HepG2 (cell line): Measurements from ENCODE around the gene AGRN. TPM values are rescaled to one million over a fixed set of nuclear protein-coding genes. Genes with fewer than 3 reads are reported as not detected.
A peak's percentile ranks its signal among the peaks of the same experiment; 100 is the strongest.

Experiments used
- HCFC1 ChIP-seq: fragments of 150-350 bp; IDR thresholded peaks from 2 replicates; pipeline ENCODE4 v1.6.1; 2014; ENCODE audit warnings: low read depth, low read length
- HOXA5 ChIP-seq: sonication (generic); formaldehyde crosslinking; IDR thresholded peaks from 2 replicates; pipeline ENCODE4 v1.4.0; 2020; ENCODE audit warnings: missing genetic modification reagents
- KDM6A ChIP-seq: IDR thresholded peaks from 2 replicates; pipeline ENCODE4 v1.6.1; 2016; ENCODE audit warnings: low read depth
- MAF1 ChIP-seq: sonication (generic); formaldehyde crosslinking; IDR thresholded peaks from 2 replicates; pipeline ENCODE4 v1.5.0; 2020; ENCODE audit warnings: missing genetic modification reagents, borderline replicate concordance
- MTF2 ChIP-seq: sonication (generic); formaldehyde crosslinking; IDR thresholded peaks from 2 replicates; pipeline ENCODE4 v1.5.0; 2020; ENCODE audit warnings: missing genetic modification reagents, borderline replicate concordance
- NR2F1 ChIP-seq, 2 experiments: fragments of 450-650 bp in 1 of 2; formaldehyde crosslinking in 1 of 2; IDR thresholded peaks; 2 replicates each; pipeline versions ENCODE4 v1.5.0 to v1.6.1; 2016 to 2020; ENCODE audit warnings: mild to moderate bottlenecking in 1 of 2, missing compliant biosample characterization in 1 of 2, missing genetic modification reagents in 1 of 2, moderate library complexity in 1 of 2
- NR2F2 ChIP-seq: IDR thresholded peaks from 2 replicates; pipeline ENCODE4 v1.6.1; 2012; ENCODE audit warnings: low read depth, inconsistent platforms, borderline replicate concordance
- PTBP1 ChIP-seq: fragments of 200-400 bp; formaldehyde crosslinking; IDR thresholded peaks from 2 replicates; pipeline ENCODE4 v1.6.1; 2018; ENCODE audit warnings: low read length, low read depth; ENCODE audit not compliant: poor library complexity, severe bottlenecking
- ZFX ChIP-seq: sonication (generic); formaldehyde crosslinking; IDR thresholded peaks from 2 replicates; pipeline ENCODE4 v1.4.0; 2020; ENCODE audit warnings: mild to moderate bottlenecking, low read depth, missing genetic modification reagents, moderate library complexity
- ZNF264 ChIP-seq: sonication (generic); formaldehyde crosslinking; IDR thresholded peaks from 2 replicates; pipeline ENCODE4 v1.4.0; 2020; ENCODE audit warnings: missing genetic modification reagents
- ZNF296 ChIP-seq: sonication (generic); formaldehyde crosslinking; conservative IDR thresholded peaks from 2 replicates; pipeline ENCODE4 v1.5.0; 2020; ENCODE audit warnings: mild to moderate bottlenecking, missing genetic modification reagents
- ZNF468 ChIP-seq: sonication (generic); formaldehyde crosslinking; IDR thresholded peaks from 2 replicates; pipeline ENCODE4 v1.8.0; 2022; ENCODE audit warnings: mild to moderate bottlenecking, moderate library complexity, missing genetic modification reagents
- ZNF552 ChIP-seq: sonication (generic); formaldehyde crosslinking; IDR thresholded peaks from 2 replicates; pipeline ENCODE4 v1.9.0; 2022; ENCODE audit warnings: missing genetic modification reagents, mild to moderate bottlenecking, borderline replicate concordance
- ZNF572 ChIP-seq: sonication (generic); formaldehyde crosslinking; IDR thresholded peaks from 2 replicates; pipeline ENCODE4 v1.5.1; 2020; ENCODE audit warnings: mild to moderate bottlenecking, missing genetic modification reagents
- ZNF660 ChIP-seq: sonication (generic); formaldehyde crosslinking; IDR thresholded peaks from 2 replicates; pipeline ENCODE4 v1.5.1; 2020; ENCODE audit warnings: mild to moderate bottlenecking, low read depth, missing genetic modification reagents, borderline replicate concordance
- polyA plus RNA-seq, 8 experiments: library from polyadenylated mRNA; depleted of rRNA in 3 of 8; stranded (reverse) in 7 of 8; unstranded in 1 of 8; fragments of >200 nt; fragmentation: Illumina TruSeq in 4 of 8; extraction: Trizol in 4 of 8; gene quantifications; 2 replicates each; pipeline versions ENCODE4 v1.2.1 to v1.2.3, GENCODE V29; 2011 to 2016; ENCODE audit warnings: low read depth in 4 of 8, missing spikeins in 1 of 8, mixed read lengths in 1 of 8; ENCODE audit not compliant: insufficient read depth in 1 of 8
- total RNA-seq, 5 experiments: library from RNA; depleted of rRNA; stranded (reverse); fragments of >200 nt; fragmentation: Illumina TruSeq; extraction: Trizol; gene quantifications; 2 replicates each; pipeline ENCODE4 v1.2.3, GENCODE V29; 2016; ENCODE audit warnings: low read depth in 1 of 5
- TF ChIP-seq, protein P1 (sequence below): sonication (generic); formaldehyde crosslinking; IDR thresholded peaks from 2 replicates; pipeline ENCODE4 v1.4.0; 2020; ENCODE audit warnings: missing genetic modification reagents, borderline replicate concordance
- TF ChIP-seq, protein P2 (sequence below): IDR thresholded peaks from 2 replicates; pipeline ENCODE4 v1.6.1; 2012; ENCODE audit warnings: low read length, improper control_type of control experiment
- TF ChIP-seq, protein P3 (sequence below): sonication (generic); formaldehyde crosslinking; IDR thresholded peaks from 2 replicates; pipeline ENCODE4 v1.8.0; 2022; ENCODE audit warnings: missing genetic modification reagents, low read depth, mild to moderate bottlenecking, borderline replicate concordance
- TF ChIP-seq, protein P4 (sequence below): sonication (generic); formaldehyde crosslinking; IDR thresholded peaks from 2 replicates; pipeline ENCODE4 v1.4.0; 2020; ENCODE audit warnings: low read depth, missing genetic modification reagents

AGRN gene
- total and polyA plus RNA-seq, 2 of the 13 experiments (the other 11 are each of a cell fraction or from before 2014, with no cell fraction given), result 29.8 to 65.2 TPM

DNA sequence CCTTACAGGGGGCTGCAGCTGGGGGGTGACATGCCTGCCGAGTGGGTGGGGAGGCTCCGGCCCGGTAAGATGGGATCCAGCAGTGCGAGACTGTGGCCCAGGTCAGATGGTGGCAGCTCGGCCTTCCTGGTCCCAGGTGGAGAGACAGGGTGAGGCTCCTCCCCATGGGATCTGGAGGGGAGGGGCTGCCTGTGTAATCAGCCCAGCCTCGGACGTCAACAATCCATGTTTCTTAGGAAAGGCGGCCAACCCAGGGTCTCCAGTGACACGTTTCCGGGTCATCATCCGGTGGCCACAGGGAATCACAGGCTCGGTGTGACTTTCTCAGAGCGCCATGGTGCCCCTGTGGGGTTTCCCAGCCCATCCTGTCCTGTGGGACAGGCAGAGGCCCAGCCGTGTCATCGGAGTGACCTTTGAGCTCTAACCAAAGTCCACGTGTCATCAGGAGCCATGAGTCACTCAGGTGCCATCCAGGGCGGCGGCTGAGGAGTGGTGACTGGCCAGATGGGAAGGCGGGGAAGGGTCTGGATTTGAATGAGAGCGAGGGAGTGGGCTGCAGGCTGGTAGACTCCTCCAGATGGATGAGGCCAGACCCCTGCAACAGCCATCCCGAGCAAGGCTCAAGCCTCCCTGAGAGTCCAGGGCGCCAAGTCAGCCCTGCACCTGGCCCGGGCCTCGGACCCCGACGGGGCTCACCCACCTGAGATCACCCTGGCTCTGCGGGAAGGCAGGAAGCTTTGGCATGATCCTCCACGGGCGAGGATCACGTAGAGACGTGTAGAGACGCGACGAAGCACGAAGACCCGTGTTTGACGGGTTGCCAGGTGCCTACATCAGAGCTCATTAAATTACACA lies 13.4 kb upstream of the AGRN start (continued):
- TF ChIP-seq, protein P1, sequence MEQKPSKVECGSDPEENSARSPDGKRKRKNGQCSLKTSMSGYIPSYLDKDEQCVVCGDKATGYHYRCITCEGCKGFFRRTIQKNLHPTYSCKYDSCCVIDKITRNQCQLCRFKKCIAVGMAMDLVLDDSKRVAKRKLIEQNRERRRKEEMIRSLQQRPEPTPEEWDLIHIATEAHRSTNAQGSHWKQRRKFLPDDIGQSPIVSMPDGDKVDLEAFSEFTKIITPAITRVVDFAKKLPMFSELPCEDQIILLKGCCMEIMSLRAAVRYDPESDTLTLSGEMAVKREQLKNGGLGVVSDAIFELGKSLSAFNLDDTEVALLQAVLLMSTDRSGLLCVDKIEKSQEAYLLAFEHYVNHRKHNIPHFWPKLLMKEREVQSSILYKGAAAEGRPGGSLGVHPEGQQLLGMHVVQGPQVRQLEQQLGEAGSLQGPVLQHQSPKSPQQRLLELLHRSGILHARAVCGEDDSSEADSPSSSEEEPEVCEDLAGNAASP (CRISPR knock-in tag), result peak; percentile 60; the same call in 1 of the 2 replicates
- TF ChIP-seq, protein P2, sequence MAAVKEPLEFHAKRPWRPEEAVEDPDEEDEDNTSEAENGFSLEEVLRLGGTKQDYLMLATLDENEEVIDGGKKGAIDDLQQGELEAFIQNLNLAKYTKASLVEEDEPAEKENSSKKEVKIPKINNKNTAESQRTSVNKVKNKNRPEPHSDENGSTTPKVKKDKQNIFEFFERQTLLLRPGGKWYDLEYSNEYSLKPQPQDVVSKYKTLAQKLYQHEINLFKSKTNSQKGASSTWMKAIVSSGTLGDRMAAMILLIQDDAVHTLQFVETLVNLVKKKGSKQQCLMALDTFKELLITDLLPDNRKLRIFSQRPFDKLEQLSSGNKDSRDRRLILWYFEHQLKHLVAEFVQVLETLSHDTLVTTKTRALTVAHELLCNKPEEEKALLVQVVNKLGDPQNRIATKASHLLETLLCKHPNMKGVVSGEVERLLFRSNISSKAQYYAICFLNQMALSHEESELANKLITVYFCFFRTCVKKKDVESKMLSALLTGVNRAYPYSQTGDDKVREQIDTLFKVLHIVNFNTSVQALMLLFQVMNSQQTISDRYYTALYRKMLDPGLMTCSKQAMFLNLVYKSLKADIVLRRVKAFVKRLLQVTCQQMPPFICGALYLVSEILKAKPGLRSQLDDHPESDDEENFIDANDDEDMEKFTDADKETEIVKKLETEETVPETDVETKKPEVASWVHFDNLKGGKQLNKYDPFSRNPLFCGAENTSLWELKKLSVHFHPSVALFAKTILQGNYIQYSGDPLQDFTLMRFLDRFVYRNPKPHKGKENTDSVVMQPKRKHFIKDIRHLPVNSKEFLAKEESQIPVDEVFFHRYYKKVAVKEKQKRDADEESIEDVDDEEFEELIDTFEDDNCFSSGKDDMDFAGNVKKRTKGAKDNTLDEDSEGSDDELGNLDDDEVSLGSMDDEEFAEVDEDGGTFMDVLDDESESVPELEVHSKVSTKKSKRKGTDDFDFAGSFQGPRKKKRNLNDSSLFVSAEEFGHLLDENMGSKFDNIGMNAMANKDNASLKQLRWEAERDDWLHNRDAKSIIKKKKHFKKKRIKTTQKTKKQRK, result no peak
- TF ChIP-seq, protein P3, sequence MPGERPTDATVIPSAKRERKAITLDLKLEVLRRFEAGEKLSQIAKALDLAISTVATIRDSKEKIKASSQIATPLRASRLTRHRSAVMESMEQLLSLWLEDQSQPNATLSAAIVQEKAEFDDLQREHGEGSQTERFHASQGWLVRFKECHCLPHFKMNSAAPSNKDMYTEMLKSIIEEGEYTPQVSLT (CRISPR knock-in tag), result no peak
- TF ChIP-seq HOXA5 (CRISPR knock-in tag) (peak; percentile 78; the same call in 1 of the 2 replicates), ZFX (CRISPR knock-in tag) (peak; percentile 93), KDM6A (peak; percentile 92), ZNF572 (0 out of 2 replicates have a peak, but pooled peaks have one; percentile 38), ZNF660 (no peak; the same call in 1 of the 2 replicates), HCFC1 (no peak), NR2F1 (CRISPR knock-in tag; IDR thresholded peaks at IDR 0.05) (peak; percentile 74 to 84), MTF2 (no peak), ZNF468 (CRISPR knock-in tag) (no peak), ZNF552 (no peak; the same call in 1 of the 2 replicates), MAF1 (0 out of 2 replicates have a peak, but pooled peaks have one; percentile 47), ZNF296 (CRISPR knock-in tag) (peak; percentile 93; the same call in 1 of the 2 replicates), ZNF264 (peak; percentile 84), PTBP1 (no peak), NR2F2 (no peak)
- TF ChIP-seq, protein P4, sequence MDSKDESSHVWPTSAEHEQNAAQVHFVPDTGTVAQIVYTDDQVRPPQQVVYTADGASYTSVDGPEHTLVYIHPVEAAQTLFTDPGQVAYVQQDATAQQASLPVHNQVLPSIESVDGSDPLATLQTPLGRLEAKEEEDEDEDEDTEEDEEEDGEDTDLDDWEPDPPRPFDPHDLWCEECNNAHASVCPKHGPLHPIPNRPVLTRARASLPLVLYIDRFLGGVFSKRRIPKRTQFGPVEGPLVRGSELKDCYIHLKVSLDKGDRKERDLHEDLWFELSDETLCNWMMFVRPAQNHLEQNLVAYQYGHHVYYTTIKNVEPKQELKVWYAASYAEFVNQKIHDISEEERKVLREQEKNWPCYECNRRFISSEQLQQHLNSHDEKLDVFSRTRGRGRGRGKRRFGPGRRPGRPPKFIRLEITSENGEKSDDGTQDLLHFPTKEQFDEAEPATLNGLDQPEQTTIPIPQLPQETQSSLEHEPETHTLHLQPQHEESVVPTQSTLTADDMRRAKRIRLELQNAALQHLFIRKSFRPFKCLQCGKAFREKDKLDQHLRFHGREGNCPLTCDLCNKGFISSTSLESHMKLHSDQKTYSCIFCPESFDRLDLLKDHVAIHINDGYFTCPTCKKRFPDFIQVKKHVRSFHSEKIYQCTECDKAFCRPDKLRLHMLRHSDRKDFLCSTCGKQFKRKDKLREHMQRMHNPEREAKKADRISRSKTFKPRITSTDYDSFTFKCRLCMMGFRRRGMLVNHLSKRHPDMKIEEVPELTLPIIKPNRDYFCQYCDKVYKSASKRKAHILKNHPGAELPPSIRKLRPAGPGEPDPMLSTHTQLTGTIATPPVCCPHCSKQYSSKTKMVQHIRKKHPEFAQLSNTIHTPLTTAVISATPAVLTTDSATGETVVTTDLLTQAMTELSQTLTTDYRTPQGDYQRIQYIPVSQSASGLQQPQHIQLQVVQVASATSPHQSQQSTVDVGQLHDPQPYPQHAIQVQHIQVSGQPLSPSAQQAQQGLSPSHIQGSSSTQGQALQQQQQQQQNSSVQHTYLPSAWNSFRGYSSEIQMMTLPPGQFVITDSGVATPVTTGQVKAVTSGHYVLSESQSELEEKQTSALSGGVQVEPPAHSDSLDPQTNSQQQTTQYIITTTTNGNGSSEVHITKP (CRISPR knock-in tag), result 0 out of 2 replicates have a peak, but pooled peaks have one; percentile 33
